ENCODE results near the gene MAGI2.

MAGI2 gene

DNA sequence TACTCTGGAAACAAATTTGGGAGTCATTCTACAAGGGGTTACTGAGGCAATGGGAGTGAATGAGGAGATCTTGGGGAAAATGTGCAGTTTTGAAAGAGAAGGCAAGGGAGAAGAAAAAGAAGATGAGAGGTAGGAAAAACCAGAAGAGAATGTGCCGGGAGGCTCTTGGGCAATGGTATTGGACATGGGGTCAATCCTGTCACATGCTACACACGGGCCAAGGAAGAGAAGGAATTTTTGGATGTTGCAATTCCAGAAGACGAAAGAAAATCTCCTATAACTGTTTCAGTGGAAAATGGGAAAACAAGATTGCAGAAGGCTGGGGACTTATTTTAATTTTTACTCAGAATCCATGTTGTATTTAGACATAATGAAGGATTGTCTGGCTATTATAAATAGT, 1039.9 kb downstream of the MAGI2 start:
- DNase-seq (ENCODE audit: low read depth), result no peak

GRCh38 chr7:78412216-78412858, 1041.1 kb downstream of the MAGI2 start:
- peak; percentile 3 for DNase-seq (ENCODE audit: low read depth)

GRCh38 chr7:78407031-78407430, 1046.4 kb downstream of the MAGI2 start:
- no peak for DNase-seq (ENCODE audit: low read depth)

GRCh38 chr7:78406531-78406930, 1046.9 kb downstream of the MAGI2 start:
- no peak for DNase-seq (ENCODE audit: low read depth)

DNA sequence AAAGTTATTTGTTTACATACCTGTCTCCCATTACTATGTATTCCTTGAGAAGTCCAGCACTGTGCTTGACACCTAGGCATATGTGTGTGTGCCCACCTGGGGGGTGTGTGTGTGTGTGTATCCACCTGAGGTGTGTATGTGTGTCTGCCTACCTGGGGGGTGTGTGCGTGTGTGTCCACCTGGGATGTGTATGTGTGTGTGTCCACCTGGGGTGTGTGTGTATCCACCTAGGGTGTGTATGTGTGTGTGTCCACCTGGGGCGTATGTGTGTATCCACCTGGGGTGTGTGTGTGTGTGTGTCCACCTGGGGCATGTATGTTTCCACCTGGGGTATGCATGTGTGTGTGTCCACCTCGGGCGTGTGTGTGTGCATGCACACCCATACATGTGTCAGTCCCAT, 1051.4 kb downstream of the MAGI2 start:
- no peak for DNase-seq (ENCODE audit: low read depth)

DNA sequence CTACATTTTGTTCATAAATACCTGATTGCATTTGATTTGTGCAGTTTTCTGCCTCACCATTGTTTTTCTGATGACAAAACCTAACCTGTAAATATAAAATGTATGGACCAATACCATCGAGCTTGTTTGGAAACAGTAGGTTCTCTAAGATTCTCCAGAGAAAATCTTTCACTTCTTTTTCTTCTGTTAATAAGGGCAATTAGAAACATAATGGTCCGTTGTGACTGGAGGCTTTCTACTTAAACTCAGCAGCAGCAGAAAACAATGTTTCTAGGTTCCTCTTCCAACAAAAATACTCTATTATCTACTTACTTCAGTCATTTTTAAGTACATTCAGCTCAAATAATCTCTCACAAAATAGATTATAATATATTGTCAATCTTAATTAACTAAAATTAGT, 1053.4 kb downstream of the MAGI2 start:
- DNase-seq (ENCODE audit: low read depth), result no peak

- DNase-seq (ENCODE audit: low read depth), result no peak
Observed at GRCh38 chr7:78399033-78399769, 1054.3 kb downstream of the MAGI2 start.

DNA sequence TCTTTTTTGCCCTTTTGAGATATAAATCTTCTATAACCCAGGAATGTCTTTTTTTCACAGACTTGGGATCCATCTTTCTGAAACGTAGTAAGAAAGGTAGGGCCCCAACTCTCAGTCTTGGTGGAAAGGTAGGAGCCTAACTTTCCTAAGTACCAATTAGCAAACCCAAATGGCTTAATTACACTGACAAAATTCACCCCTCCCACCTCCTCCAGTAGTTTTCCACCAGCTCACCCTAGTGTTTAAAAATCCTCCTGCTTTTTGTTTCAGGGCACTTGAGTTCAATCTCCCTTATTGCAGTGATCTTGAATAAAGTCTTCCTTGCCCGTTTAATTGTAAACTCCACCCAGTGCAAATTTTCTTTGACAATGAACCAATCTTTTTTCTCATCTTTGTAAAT, 1054.9 kb downstream of the MAGI2 start:
- no peak for DNase-seq (ENCODE audit: low read depth)

GRCh38 chr7:78398081-78398480, 1055.4 kb downstream of the MAGI2 start:
- no peak for DNase-seq (ENCODE audit: low read depth)

- DNase-seq (ENCODE audit: low read depth), result no peak
Observed at GRCh38 chr7:78396210-78396609, 1057.3 kb downstream of the MAGI2 start.

DNA sequence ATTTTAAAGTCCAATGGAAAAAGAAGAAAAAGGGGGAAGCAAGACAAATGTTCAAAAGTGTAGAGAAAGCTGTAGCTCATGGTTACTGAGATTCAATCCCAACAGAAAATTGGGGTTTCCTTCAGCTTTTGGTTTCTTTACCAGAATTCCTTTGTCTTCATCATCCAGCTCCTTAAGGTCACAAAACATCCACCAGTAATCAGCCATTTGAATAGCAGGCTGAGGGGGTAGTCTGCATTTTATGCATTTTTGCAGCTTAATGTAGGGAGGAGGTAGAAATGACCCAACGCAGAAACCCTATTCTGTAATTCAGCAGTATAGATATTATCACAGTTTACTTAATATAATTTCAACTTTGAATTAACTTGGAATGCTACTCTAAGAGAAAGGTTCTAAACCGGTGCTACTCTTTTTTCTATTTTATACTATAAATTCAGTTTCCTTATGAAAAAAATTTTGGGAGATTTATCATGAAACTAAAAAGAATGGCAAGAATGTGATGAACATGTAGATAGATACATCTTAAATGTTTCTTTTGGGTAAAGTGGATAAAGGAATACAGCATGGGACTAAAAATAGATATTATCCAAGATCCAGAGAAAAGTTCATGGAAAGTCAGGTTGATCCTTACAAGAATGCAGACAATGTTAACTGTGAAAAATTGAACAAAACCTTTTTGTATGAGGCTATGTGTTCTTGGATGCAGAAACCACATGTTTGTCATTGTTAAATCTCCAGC, 1058.0 kb downstream of the MAGI2 start:
- no peak for DNase-seq (ENCODE audit: low read depth)

DNA sequence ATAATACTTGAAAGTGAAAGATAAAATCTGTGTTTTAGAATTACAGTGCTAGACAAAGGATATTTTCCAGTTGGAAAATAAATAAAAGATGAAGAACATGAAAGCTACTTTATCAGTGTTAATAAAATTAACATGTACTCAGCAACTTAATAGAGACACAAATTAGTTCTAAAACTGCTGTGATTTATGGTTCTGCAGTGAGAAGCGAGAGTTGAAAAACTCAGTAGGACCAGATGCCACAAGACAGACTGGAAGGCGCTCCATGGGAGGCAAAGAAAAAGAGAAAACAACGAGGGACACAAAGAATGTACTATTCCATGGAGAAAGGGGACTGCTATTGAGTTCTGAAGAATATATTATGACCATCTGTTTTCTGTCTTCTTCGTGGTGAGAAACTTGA, 1064.4 kb downstream of the MAGI2 start:
- no peak for DNase-seq (ENCODE audit: low read depth)

DNA sequence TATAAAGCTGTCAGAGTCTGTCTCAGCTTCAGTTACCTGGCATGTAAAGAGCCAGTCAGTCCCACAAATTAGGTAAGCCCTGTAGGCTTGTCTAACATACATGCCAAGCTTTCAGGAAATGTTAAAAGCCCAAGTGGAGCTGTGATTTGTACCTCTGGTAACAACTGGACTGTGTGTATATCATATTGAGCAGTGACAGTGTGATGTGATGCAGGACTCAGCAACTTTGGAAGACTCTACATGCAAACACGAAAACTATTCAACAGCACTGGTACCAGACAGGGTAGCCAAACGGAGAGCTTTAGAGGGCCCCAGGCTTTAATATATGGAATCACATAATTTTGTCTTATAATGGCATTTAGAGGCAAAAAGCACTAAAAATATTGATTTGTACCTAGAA, 1066.9 kb downstream of the MAGI2 start:
- no peak for DNase-seq (ENCODE audit: low read depth)

DNA sequence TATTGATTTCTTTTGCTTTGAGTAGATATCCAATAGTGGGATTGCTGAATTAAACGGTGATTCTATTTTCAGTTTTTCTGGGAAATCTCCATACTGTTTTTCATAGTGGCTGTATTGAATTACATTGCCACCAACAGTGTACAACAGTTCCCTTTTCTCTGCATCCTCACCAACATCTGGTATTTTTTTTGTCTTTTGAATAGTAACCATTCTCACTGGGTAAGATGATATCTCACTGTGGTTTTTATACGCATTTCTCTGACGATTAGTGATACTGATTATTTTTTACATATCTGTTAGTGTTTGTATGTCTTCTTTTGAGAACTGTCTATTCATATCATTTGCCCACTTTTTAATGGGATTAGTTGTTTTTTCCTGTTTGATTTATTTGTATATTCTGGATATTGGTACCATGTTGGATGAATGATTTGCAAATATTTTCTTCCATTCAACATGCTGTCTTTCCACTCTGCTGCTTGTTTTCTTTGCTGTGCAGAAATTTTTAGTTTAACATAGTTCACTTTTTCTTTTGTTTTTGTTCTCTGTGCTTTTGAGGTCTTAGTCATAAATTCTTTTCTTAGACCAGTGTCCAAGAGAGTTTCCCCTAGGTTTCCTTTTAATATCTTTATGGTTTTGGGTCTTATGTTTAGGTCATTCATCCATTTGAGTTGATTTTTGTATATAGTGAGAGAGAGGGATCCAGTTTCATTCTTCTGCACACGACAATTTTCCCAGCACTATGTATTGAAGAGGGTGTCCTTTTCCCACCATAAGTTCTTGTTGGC, 1070.2 kb downstream of the MAGI2 start:
- DNase-seq (ENCODE audit: low read depth), result no peak

GRCh38 chr7:78379148-78379547, 1074.3 kb downstream of the MAGI2 start:
- peak; percentile 10 for DNase-seq (ENCODE audit: low read depth)

DNA sequence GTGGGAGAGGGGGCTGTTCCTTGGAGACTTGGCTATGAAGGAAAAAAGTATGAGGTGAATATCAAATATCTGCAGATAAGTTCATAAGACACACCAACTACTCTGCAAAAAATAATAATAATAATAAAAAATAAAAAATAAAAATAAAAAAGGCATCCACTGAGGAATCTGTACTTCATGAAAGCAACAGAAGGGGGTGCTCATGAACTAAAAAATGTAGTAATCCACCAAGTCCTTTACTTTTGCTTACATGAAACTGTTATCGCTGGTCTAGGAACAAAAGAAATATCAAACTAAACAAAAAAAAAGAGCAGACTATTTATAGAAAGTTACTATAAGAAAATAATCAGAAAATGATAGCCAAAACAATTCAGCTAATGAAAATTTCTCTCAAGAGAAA, 1075.9 kb downstream of the MAGI2 start:
- DNase-seq (ENCODE audit: low read depth), result no peak

DNA sequence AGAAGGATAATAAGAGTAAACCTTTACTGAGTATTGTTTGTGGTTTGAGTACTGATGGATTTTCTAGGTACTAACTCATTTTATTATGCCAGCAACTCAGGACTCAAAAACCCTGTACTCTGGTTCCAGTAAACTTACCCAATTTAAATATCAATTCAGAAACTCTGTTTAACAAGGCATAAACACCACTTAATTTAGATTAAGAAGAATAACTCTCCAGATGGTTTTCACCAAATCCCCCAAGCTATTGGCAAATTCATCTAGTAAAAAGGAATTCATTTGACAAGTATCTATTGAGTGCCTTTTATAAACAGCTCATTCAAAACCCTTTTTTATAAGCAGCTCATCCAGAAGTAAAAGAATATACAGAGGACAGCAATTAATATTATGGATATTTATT, 1082.5 kb downstream of the MAGI2 start:
- DNase-seq (ENCODE audit: low read depth), result no peak

DNA sequence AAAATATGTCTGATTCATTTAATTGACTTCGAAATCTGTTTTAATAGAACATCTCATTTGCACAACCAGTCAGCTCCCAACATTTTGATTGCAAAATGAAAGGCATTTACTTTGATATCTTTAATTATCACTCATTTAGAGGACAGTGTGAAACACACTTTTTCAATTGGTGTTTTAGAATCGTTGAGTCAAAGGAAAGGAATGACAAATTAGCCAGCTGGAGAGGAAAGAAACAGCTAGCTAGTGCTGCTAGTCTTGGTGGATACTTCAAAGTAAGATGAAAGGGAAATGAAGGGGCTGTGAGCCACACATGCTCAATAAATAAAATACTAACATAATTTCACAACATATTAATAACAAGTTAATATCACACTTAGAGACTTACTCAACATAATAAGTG, 1084.7 kb downstream of the MAGI2 start:
- no peak for DNase-seq (ENCODE audit: low read depth)

DNA sequence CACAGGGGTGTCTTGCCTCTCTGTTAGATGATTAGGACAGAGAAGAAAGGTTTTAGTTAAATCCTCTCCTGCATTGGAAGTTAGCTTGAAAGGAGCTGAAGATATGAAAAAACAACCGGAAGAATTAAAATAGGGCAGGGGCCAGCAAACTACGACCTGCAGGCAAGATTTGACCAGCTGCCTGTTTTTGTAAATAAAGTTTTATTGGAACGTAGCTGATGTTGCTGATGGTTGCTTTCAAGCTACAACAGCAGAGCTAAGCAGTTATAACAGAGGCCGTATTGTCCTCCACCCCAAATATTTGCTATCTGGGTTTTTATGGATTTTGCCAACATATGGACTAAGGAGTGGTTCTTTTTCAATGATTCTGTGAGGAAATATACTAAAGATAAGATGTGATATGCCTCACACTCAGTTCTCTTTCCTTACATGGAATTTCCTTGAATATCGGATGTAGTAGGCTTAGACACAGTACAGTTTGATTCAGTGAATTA, 1086.1 kb downstream of the MAGI2 start:
- DNase-seq (ENCODE audit: low read depth), result no peak

DNA sequence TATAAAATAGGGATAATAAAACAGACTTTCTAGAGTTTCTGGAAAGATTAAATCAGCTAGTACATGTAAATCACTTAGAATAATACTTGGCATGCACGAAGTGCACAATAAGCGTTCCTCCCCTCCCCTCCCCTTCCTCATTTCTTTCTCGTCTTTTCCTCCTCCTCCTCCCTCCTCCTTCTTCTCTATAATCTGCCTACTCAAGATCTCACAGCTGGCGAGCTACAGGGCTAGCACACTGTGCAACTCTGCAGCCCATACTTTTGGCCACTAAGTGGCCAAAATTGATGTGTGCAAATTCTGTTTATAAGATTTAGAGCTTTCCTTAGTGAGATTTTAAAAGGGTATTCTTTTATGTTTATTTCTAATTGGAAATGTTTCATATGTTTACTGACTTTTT, 1089.6 kb downstream of the MAGI2 start:
- DNase-seq (ENCODE audit: low read depth), result no peak

DNA sequence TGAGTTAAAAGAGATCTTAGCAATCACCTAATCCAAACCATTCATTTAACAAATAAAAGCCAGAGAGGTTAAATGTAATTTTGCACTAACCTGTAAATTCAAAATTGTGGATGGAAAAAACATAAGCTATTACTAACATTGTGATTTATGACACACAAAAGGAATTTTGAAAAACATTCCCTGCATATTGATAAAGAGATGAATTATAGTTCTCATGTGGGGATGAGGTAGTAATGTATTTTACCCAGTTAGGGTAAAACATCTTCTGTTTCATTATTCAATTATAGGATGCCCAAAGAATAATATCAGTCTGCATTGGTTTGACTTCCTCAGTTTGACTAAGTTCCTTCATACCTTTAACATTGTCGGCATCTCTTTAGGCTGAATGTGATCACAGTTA, 1093.6 kb downstream of the MAGI2 start:
- DNase-seq (ENCODE audit: low read depth), result no peak

- no peak for DNase-seq (ENCODE audit: low read depth)
Observed at GRCh38 chr7:78357709-78358108, 1095.8 kb downstream of the MAGI2 start.
